HPDE6-E6E7 (cell line): ENCODE measurements around the gene GRXCR2.

Source experiments
- DNase-seq: peaks from one replicate; pipeline ENCODE4 v3.0.0; 2011; ENCODE audit warnings: missing footprints; ENCODE audit errors: extremely low spot score

The GRXCR2 gene

DNA sequence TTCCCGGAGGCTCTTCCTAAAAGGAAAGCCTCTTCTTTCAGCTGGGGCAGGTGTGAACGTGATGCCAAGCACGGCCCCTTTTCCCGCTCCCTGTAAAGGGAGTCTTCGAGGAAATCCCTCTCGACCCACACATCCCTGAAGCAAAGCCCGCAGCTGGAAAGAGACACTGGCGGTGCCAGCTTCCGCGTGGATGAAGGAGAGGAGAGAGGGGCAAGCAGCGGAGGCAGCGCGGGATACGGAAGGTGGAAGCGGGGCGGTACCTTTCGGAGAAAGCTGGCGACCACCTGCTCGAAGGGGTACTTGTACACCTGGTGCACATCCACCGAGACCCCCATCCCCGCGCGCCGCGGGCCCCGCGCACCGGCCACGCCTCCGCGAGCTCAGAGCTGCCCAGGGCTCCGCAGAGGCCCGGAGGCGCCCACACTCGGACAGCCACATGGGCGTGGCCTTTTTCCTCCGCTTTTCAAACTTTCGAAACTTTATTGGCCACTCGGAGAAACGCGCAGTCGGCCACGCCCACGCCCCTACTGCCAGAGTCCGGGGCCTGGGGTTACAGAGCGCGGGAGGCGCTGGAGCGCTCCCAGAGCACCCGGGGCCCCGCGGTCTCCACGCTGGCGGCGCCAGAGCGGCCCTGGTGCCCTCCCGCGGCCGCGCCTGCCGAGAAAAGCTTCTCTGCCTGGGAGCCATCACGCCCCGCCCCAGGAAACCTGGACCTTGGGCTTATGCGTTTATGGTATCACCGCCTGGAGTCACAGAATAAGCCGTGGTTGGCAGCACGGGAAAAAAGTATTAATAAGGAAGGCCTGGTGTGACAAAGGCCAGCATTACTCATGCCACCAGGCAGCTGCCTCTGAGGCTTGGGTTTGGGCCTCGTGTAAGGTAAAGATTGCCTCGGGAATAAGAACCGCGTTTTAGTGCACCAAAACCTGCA lies 37.6 kb downstream of the GRXCR2 start, which contains the start of gene PRELID2:
PRELID2 (minus strand) TSS at position 426 of the 931 bp plus-strand sequence; CDS start at position 335, 91 bp downstream.
- DNase-seq = peak; percentile 69

DNA sequence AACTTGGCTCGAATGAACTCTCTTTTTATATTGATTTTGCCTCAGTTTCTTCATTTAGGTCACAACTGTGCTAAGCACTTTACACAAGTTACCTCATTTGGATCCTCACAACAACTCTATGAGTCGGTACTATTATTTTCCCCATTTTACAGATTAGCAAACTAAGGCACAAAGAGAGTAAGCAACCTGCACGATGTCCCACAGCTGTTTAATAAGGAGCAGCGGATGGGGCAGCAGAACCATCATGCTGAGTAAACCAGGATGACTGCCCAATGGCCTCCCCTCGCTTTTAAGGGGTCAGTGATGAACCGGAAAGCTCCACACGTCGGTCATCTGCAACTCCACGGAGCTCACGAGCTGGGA lies 38.3 kb downstream of the GRXCR2 start:
- no peak for DNase-seq

DNA sequence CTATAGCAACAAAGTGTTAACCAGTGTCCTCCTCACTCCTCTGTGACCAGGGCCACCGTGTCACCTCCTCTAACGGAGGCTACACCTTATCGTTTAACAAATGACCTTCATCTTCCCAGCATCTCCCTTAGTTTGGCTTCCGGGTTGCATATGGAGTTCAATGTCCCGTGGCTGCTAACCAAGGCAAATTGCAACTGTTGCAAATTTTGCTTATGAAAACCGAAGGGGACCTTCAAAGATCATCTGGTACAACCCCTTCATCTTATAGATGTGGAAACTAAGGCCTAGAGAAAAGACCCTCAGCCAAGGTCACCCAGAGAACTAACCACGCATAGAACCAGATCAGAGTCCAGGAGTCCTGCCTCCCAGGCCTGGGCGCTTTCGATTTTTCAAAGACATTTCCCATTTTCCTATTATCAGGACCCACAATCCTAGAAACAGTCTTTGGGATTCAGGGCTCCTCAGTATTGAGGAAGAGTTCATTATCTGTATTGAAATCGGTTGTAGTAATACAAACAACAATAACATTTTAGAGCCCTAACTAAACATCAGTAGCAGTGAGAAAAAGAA lies 39.1 kb downstream of the GRXCR2 start:
- DNase-seq = no peak

DNA sequence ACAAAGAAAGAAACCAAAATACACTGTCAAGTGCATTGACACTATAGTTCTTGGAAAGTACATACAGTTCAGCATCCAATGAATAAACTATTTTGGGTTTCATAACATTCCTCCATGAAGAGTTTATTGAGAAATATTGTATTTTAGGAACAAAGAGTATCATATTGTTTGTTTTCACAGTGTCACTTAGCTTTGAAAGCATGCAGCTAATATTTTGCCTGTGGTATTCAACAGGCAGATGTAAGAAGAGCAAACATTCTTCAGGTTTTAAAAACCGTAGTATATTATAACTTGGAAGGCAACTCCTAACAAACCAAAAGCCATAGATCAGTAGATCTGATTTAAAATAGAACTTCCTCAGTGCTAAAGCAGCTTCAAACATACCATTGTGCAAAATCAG lies 42.2 kb downstream of the GRXCR2 start:
- DNase-seq = no peak

DNA sequence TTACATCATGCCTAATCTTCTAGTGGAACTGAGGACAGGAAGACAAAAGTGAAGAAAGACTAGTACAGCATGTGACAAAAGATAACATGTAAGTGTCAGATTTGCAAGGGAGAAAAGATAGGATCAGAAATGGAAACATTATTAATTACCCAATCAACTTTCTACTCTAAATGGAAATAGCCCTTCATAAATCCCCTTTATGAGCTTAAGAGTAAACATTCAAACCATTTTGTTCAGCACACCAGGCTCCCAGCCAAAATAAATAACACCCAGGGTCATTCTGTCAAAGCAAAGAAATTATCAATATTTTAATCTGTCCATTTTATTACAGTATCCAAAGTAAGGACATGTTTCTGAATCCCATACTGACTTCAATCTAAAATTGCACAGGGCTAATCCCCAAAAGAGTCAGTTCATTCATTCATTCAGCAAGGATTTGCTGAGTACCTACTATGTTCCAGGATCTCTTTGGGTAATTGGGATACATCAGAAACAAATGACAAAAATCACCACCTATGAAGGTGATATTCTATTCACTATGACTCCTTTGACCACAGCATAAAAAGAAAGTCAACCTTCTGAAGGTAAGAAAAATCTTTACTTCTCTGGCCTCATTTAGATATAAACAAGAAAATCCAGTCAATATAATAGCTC lies 43.0 kb downstream of the GRXCR2 start:
- no peak for DNase-seq

DNA sequence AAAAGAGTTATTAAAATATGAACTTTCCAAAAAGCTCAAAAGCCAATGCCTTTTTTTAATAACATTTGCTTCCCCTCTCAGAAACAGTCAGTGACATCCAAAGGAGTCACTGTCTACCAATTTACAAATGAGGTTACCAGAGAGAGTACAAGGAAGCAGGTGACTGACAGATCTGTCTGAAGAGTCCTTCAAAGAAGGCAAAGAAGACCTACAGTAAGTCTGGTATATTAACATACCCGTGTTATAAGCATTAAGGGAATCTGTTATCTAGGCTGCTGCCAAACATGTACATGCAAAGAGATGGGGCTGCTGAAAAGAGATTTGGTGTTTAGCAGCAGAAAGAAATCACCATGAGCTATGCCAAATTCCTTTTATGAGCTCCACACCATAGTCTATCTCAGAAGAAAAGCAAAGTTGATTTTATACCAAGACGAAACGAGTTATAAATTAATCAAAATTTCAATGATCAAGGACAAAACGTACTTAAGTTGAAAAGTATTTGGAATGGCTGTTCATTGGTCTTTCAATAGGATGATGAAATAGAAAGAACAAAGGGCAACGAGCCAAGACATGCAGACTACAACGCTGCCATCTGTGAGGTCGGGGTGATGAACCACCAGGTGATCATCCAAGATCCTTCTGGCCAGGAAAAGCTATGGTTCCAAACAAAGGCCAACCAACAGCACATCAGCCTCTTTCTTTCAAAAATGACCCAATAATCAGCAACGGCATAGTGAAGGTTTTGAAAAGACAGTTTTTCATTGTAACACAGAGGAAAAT lies 45.7 kb downstream of the GRXCR2 start:
- no peak for DNase-seq

DNA sequence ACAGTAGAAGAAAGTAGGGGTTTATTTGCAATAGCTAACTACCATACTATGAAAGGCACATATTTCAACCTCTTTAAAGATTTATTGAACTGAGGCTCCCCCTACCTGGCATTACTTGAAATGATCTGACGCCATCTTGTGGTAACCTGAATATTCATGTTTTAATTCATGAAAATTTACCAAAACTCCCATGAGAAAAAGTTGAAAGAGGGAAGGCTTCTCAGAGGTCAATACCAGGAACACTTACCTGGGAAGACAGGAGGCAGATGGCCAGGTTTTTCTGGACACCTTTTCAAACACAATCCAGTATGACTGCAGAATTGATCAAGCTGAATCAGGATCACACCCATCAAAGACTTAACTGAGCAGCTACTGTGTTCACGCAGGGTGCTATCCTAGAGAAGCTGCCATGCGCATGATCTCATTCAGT lies 47.0 kb downstream of the GRXCR2 start:
- no peak for DNase-seq

DNA sequence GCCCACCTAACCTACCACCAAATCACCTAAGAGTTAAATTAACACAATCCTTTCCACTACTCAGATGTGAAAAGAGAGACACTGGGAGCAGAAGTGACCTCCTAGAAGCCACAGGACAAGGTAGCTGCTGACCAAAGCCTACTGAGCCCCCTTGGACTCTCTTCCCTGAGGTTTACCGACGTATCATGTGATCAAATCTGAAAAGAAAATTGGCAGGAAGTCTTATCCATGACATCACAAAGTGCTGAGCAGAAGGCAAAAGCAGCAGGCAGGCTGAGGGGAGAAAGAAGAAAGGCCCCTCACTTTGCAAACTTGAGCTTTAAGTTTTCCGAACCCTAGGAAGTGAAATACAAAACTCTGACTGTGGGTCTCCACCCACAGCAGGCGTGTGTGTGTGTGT lies 48.8 kb downstream of the GRXCR2 start:
- no peak for DNase-seq

DNA sequence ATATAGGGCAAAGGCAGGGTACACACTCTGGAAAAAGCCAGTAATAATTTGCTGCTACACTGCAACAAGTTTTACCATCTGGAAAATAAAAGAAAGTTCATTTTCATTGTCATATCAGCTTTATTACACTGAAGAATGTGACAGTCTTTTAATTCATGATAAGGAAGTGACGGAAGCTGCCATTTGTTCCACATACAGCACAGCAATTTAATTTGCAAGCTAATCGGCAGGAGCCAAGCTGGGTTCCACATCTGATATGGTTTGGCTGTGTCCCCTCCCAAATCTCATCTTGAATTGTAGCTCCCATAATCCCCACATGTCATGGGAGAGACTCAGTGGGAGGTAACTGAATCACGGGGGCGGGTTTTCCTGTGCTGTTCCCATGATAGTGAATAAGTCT lies 54.2 kb downstream of the GRXCR2 start:
- no peak for DNase-seq

DNA sequence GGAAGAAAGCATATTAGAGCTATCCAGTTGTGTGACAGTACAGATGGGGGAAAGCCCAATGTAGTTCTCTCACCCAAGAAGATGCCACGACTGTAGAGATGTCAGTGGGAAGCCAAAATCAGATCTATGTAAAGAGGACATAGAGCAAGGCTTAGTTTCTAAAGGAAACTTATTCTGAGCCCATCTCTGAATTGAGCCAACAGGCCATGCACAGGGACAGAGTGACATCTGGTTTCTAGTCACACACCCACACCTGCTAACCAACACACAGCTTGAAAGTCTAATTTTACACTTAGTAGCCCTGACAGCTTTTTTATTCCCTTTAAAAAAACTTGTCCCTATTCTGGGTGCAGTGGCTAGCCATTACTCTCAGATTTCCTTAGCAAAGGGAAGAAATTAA lies 59.9 kb downstream of the GRXCR2 start:
- DNase-seq = no peak

DNA sequence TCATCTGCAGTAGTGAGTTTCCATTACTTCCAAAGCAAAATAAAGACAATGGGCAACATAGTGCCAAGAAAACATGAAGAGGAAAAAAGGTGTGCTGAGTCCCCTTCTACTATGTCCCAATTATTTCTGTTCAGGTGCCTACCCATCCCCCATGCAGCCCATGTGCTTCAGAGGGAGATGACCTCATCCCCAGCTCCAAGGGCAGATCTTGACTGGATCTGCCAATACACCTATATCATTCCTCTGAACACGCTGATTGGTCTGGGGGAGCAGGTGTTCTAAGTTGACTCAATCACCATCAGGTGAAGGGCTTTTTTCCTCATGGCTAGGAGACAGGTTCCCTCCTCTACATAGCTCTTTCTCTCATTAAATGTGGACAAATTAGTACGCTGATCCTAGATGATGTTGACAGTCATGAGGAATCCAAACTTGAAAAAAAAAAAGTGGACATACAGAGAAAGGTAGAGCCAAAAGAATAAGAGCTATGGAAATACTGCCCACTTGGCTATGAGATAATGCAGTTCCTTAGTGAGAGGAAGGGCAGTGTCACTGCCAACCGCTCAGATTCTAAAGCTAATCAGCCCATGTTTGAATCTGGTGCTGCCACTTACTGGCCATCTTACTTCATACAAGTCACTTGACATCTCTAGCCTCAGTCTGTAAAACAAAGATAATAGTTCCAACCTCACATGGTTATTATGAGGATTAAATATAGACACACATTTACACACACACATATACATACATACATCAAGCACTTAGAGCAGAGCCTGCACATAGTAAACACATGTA lies 60.8 kb downstream of the GRXCR2 start:
- no peak for DNase-seq
